OCI-LY7 (cell line): ENCODE data around the gene SRSF7.

Experiments
- EZH2phosphoT487 ChIP-seq: fragments of 200-600 bp; sonication (generic); IDR thresholded peaks from 2 replicates; pipeline ENCODE4 v1.6.1; 2018; ENCODE audit warnings: low read depth, borderline replicate concordance, mild to moderate bottlenecking, mixed run types, antibody characterized with exemption, low read length, moderate library complexity, mixed read lengths
- TF ChIP-seq, protein P1 (sequence below): fragments of 200-600 bp; sonication (generic); conservative IDR thresholded peaks from 2 replicates; pipeline ENCODE4 v1.5.1; 2014; ENCODE audit warnings: mild to moderate bottlenecking, antibody characterized with exemption, low read length, moderate library complexity, mixed read lengths

DNA sequence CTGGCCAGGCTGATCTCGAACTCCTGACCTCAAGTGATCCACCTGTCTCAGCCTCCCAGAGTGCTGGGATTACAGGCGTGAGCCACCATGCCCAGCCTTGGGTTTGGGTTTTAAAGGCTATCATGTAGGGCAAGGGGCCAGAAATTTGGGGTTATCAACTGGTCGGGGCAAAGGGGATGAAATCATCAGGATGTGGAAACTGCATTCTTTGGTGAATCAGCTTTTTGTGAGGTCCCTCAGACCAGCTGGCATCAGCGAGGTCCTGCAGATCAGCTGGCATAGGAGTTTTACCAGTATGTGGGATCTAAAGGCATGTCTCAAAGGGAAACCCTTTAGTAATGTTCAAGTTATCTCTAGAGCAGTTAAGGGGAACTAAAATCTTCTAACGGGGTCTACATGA is 20.5 kb upstream of the SRSF7 start:
- TF ChIP-seq, protein P1, sequence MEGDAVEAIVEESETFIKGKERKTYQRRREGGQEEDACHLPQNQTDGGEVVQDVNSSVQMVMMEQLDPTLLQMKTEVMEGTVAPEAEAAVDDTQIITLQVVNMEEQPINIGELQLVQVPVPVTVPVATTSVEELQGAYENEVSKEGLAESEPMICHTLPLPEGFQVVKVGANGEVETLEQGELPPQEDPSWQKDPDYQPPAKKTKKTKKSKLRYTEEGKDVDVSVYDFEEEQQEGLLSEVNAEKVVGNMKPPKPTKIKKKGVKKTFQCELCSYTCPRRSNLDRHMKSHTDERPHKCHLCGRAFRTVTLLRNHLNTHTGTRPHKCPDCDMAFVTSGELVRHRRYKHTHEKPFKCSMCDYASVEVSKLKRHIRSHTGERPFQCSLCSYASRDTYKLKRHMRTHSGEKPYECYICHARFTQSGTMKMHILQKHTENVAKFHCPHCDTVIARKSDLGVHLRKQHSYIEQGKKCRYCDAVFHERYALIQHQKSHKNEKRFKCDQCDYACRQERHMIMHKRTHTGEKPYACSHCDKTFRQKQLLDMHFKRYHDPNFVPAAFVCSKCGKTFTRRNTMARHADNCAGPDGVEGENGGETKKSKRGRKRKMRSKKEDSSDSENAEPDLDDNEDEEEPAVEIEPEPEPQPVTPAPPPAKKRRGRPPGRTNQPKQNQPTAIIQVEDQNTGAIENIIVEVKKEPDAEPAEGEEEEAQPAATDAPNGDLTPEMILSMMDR, result no peak
- no peak for TF ChIP-seq EZH2phosphoT487
